Activated T-cell treated with anti-CD3 and anti-CD28 coated beads, Interleukin-2, amount 50 U/mL, for 4 hours (primary cell): ENCODE results near the gene CMIP. TPM values are rescaled to one million over a fixed set of nuclear protein-coding genes. Genes with fewer than 3 reads are reported as not detected.

Experiments
- ATAC-seq, 2 donors: fragments of 200-7000 bp; cut with Tn5 transposase; one replicate each; pipeline ENCODE4 v1.10.0; 2021
- DNase-seq: peaks from one replicate; pipeline ENCODE4 v3.0.0-alpha.2; 2020
- H3K27me3 Mint-ChIP-seq: one replicate; pipeline ENCODE4 v1.8.0; 2021; ENCODE audit warnings: low read depth, mixed read lengths
- H3K36me3 Mint-ChIP-seq: one replicate; pipeline ENCODE4 v1.8.0; 2022; ENCODE audit warnings: mixed read lengths; ENCODE audit not compliant: insufficient read depth
- H3K4me1 Mint-ChIP-seq: one replicate; pipeline ENCODE4 v1.8.0; 2021; ENCODE audit warnings: low read depth, mixed read lengths
- H3K4me3 Mint-ChIP-seq: one replicate; pipeline ENCODE4 v1.8.0; 2021; ENCODE audit warnings: mild to moderate bottlenecking, moderate library complexity, mixed read lengths
- H3K9me3 Mint-ChIP-seq: one replicate; pipeline ENCODE4 v1.8.0; 2021; ENCODE audit warnings: mixed read lengths
- total RNA-seq, 3 donors: library from RNA; stranded (reverse); gene quantifications; one replicate each; pipeline ENCODE4 v1.2.1, GENCODE V29; 2021

Gene CMIP
- total RNA-seq, 3 donors from 2014 or later, result 20.8 to 23.5 (median 21.9) TPM

DNA sequence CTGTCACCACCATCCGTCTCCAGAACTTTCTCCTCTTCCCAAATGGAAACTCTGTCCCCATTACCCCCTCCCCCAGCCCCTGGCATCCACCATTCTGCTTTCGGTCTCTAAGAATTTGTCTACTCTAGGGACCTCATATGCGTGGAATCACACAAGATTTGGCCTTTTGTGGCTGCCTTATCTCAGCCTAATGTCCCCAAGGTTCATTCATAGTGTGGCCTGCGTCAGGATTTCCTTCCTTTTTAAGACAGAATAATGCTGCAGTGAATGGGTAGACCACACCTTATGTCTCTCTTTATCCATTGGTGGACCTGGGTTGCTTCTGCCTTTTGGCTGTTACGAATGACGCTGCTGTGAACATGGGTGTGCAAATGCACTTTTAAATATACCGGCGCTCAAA lies 194.7 kb downstream of the CMIP start:
- Mint-ChIP-seq H3K27me3 (no peaks in the 10 kb centered on the region), H3K4me3 (no peak overlapping the region), H3K36me3 (peaks cover 4% of the 10 kb centered on the region), H3K9me3 (no peaks in the 10 kb centered on the region), H3K4me1 (peaks cover 13% of the 10 kb centered on the region)
- DNase-seq (no peak), ATAC-seq (no peak)

- Mint-ChIP-seq H3K27me3 (no peaks in the 10 kb centered on the region), H3K4me1 (peaks cover 11% of the 10 kb centered on the region), H3K4me3 (no peak overlapping the region), H3K9me3 (no peaks in the 10 kb centered on the region), H3K36me3 (peaks cover 4% of the 10 kb centered on the region)
- no peak for DNase-seq
- ATAC-seq, result no peak
Measured at GRCh38 chr16:81639931-81640680, 195.5 kb downstream of the CMIP start.

- H3K4me3 Mint-ChIP-seq, result no peak overlapping the region
- no peaks in the 10 kb centered on the region for H3K9me3 Mint-ChIP-seq
- H3K36me3 Mint-ChIP-seq, result peaks cover 4% of the 10 kb centered on the region
Measured at GRCh38 chr16:81640681-81641070, 196.1 kb downstream of the CMIP start.

GRCh38 chr16:81641395-81642106 lies 196.9 kb downstream of the CMIP start:
- DNase-seq, result no peak
- ATAC-seq, result no peak
- Mint-ChIP-seq H3K4me1 (peaks cover 6% of the 10 kb centered on the region), H3K4me3 (no peak overlapping the region), H3K9me3 (no peaks in the 10 kb centered on the region), H3K27me3 (no peaks in the 10 kb centered on the region), H3K36me3 (peaks cover 5% of the 10 kb centered on the region)

More at GRCh38 chr16:81640681-81641070, 196.1 kb downstream of the CMIP start:
- Mint-ChIP-seq H3K4me1 (peaks cover 9% of the 10 kb centered on the region), H3K27me3 (no peaks in the 10 kb centered on the region)
- ATAC-seq (no peak), DNase-seq (no peak)

GRCh38 chr16:81642107-81642436 lies 197.5 kb downstream of the CMIP start:
- H3K27me3 Mint-ChIP-seq, result no peaks in the 10 kb centered on the region
- ATAC-seq, result peak in 1 of 2 donors; percentile 27

DNA sequence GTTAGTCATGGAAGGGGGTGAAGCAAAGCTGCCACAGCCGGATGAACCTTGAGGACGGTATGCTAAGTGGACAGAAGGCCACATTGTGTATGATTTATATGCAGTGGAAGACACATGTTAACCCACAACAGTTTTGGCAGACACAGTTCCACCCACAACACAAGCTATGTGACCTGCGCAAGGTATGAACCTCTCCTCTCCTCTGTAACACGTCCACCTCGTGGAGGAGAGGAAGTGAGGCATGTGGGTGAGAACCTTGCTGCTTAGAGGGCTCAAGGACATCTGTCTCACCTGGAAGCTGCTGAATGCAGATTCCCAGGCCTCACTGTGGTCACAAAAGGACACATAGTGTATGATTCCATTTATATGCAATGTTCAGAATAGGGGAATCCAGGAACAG lies 198.3 kb downstream of the CMIP start:
- no peaks in the 10 kb centered on the region for H3K9me3 Mint-ChIP-seq
- H3K36me3 Mint-ChIP-seq, result peaks cover 7% of the 10 kb centered on the region
- H3K4me1 Mint-ChIP-seq, result peaks cover 9% of the 10 kb centered on the region
- ATAC-seq (no peak), DNase-seq (no peak)
- no peaks in the 10 kb centered on the region for H3K27me3 Mint-ChIP-seq
- H3K4me3 Mint-ChIP-seq, result no peak overlapping the region

More at GRCh38 chr16:81642107-81642436, 197.5 kb downstream of the CMIP start:
- H3K4me3 Mint-ChIP-seq, result no peak overlapping the region
- H3K36me3 Mint-ChIP-seq, result peaks cover 8% of the 10 kb centered on the region
- peaks cover 6% of the 10 kb centered on the region for H3K4me1 Mint-ChIP-seq
- no peak for DNase-seq
- H3K9me3 Mint-ChIP-seq, result no peaks in the 10 kb centered on the region

- Mint-ChIP-seq H3K27me3 (no peaks in the 10 kb centered on the region), H3K4me3 (no peak overlapping the region), H3K36me3 (peaks cover 8% of the 10 kb centered on the region), H3K4me1 (peaks cover 12% of the 10 kb centered on the region), H3K9me3 (no peaks in the 10 kb centered on the region)
- no peak for DNase-seq
- no peak for ATAC-seq
Measured at GRCh38 chr16:81645266-81645694, 200.7 kb downstream of the CMIP start.

DNA sequence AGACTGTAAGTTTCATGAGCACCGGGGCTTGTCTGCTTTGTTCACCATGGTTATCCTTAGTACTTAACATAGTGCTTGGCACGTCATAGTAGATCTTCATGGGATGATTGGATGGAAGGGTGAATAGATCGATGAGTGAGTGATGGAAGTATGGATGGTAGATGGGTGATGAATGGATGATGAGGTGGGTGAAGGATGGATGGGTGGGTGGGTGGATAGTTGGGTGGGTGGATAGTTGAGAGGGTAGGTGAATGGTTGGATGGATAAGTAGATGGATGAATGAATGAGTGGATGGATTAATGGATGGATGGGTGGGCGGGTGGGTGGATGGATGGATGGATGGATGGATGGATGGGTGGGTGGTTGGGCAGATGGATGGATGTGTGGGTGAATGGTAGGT lies 201.3 kb downstream of the CMIP start:
- Mint-ChIP-seq H3K4me3 (no peak overlapping the region), H3K9me3 (no peaks in the 10 kb centered on the region), H3K27me3 (no peaks in the 10 kb centered on the region), H3K36me3 (peaks cover 8% of the 10 kb centered on the region), H3K4me1 (peaks cover 12% of the 10 kb centered on the region)
- no peak for DNase-seq
- no peak for ATAC-seq

DNA sequence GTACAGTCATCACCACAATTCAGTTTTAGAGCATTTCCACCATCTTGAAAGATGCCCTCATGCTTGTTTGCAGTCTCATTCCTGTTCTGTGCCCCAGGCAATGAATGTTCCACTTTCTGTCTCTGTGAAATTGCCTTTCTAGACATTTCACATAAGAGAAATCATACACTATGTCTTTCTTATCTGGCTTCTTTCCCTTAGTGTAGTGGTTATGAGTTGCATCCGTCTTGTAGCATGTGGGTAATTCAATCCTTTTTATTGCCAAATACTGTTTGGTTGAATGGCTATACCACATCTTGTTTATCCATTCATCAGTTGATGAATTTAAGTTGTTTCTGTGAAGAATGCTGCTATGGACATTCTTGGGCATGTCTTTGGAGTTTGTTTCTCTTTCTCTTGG lies 202.0 kb downstream of the CMIP start:
- no peaks in the 10 kb centered on the region for H3K9me3 Mint-ChIP-seq
- no peaks in the 10 kb centered on the region for H3K27me3 Mint-ChIP-seq
- DNase-seq, result no peak
- H3K36me3 Mint-ChIP-seq, result peaks cover 6% of the 10 kb centered on the region
- no peak for ATAC-seq
- peaks cover 12% of the 10 kb centered on the region for H3K4me1 Mint-ChIP-seq
- H3K4me3 Mint-ChIP-seq, result no peak overlapping the region

DNA sequence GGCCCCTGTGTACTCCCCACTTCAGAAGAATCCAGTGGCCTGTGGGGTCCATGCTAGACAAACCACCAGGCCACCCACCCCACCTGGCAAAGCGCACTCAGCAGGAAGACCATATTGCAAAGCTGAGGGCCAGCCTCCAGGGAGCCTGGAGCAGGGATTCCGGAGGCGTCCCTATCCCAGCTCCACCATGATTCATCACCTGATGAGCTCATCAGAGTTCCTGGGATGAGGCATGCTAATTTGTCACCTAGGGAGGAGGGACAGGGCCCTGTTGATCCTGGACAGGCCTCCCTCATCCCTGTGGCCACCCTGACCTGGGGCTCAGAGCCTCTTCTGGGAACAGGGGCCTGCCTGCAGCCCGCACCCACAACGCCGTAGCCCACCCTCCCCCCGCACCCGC lies 202.9 kb downstream of the CMIP start:
- Mint-ChIP-seq H3K4me1 (peaks cover 8% of the 10 kb centered on the region), H3K36me3 (peaks cover 6% of the 10 kb centered on the region), H3K27me3 (no peaks in the 10 kb centered on the region), H3K9me3 (no peaks in the 10 kb centered on the region), H3K4me3 (no peak overlapping the region)
- no peak for DNase-seq
- ATAC-seq, result no peak

DNA sequence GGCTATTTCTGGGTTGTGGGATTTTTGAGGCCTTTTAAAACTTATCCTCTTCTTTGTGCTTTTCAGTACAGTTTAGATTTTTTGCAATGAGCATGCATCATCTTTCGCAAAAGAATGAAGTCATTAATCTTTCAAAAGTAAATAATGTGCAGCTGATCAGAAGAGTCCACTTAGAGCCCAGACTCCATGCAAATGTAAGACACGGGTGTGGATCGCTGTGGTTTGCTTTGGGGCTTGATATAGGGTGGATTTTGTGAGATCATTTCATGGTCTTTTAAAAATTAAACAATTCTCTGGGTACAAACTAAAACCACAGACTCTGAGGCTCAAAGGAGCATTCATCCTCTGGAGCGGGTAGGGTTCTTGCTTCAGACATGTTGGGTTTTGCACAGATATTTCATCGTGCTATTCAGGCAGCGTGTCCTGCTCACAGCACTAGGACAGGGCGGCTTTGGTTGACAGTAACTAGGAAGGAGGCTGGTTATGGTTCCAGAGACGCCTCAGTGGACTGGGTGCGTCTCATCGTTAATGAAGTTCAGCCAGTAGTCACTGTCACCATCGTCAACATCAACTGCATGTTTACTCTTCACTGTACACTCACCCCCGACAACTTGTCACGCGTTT lies 205.1 kb downstream of the CMIP start:
- Mint-ChIP-seq H3K4me3 (no peak overlapping the region), H3K4me1 (peaks cover 6% of the 10 kb centered on the region), H3K27me3 (no peaks in the 10 kb centered on the region), H3K9me3 (no peaks in the 10 kb centered on the region), H3K36me3 (peaks cover 12% of the 10 kb centered on the region)
- ATAC-seq, result no peak
- DNase-seq, result no peak

- no peak overlapping the region for H3K4me3 Mint-ChIP-seq
- no peak for ATAC-seq
- no peaks in the 10 kb centered on the region for H3K9me3 Mint-ChIP-seq
- no peaks in the 10 kb centered on the region for H3K27me3 Mint-ChIP-seq
- no peak for DNase-seq
- H3K4me1 Mint-ChIP-seq, result peaks cover 6% of the 10 kb centered on the region
- peaks cover 13% of the 10 kb centered on the region for H3K36me3 Mint-ChIP-seq
Measured at GRCh38 chr16:81650281-81650680, 205.7 kb downstream of the CMIP start.

DNA sequence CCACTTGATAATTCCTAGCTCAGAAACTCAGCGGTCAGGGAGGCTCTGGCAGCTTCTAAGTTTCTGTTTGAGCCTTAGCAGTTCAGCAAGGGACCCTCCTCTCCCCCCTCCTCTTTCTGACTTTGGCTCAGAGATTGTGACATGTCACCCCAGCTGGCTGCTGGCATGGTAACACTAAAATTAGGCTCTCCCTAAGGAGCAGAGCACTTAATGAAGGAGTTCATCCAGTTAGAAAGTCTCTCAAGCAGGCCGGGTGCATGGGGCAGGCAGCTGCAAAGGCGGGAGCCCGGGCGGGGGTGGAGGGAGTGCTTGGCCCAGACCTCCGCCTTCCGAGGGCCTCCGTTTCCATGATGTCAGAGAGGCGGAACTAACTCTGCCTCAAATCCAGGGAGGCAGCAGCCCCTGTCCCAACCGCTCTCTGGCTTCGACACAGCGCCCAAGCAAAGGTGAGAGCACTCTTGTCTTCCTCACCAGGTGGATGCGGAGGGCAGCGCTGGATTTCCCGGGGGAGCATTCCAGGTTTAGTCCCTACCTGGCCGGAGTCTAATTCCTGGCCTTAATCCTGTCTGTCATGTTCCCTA lies 206.5 kb downstream of the CMIP start:
- DNase-seq, result no peak
- Mint-ChIP-seq H3K36me3 (peaks cover 13% of the 10 kb centered on the region), H3K27me3 (no peaks in the 10 kb centered on the region), H3K4me3 (no peak overlapping the region), H3K9me3 (no peaks in the 10 kb centered on the region), H3K4me1 (peaks cover 6% of the 10 kb centered on the region)
- no peak for ATAC-seq
